GM21526 (cell line): ENCODE data around the gene SMAD5.

Experiments used
- ATAC-seq: cut with Tn5 transposase; IDR thresholded peaks from one replicate; pipeline ENCODE4 v1.9.1; 2021; ENCODE audit warnings: moderate library complexity; ENCODE audit not compliant: unreplicated experiment, low FRiP score

The SMAD5 gene

DNA sequence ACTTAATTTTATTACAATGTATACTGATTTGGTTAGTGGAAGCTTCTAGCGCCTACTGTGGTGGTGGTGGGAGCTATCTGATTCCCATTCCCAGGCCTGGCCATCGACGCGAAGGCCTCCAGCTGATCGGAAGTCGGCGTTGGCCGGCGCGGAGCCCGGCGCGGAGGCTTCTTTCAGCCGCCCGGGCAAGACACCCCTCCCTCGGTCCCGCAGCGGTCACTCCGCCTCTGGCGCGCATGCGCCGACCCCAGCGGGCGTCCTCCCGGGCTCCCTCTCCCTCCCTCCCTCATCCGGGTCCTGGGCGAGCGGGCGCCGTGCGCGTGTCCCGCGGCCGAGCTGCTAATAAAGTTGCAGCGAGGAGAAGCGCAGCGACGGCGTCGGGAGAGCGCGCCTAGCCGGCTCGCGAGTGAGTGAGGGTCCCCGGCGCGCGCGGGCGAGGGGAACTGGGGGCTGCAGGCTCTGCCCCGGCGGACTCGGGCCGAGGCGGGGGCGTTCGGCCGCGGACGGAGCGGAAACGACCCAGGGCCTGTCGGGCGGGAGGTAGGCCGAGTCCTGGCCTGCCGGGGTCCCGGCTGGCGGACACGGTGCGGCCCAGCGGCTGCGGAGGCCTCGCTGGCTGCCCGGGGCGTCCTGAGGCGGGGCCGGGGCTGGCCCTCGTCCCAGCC is at the start of gene SMAD5:
TSS of gene SMAD5 (plus strand) at position 289 of the 665 bp plus-strand sequence. CDS start 20,916 bp downstream, outside the sequence.
- ATAC-seq = peak; percentile 91

DNA sequence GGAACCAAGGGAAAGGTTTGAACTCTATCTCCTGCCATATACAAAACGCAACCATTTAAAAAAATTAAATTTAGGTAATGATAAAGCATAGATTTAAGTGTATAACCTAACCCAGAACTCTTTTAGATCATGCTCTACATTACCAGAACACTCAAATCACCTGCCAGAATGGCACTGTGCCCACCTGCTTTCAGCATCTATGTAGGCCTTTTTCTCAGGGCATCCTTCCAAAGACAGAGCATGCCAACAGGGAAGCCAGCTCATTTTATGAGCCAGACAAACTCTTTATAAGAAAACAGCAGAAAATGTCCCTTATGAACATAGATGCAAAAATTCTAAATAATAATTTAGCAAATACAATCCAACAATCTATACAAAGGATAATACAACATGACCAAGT is 47.9 kb upstream of the SMAD5 start:
- no peak for ATAC-seq

DNA sequence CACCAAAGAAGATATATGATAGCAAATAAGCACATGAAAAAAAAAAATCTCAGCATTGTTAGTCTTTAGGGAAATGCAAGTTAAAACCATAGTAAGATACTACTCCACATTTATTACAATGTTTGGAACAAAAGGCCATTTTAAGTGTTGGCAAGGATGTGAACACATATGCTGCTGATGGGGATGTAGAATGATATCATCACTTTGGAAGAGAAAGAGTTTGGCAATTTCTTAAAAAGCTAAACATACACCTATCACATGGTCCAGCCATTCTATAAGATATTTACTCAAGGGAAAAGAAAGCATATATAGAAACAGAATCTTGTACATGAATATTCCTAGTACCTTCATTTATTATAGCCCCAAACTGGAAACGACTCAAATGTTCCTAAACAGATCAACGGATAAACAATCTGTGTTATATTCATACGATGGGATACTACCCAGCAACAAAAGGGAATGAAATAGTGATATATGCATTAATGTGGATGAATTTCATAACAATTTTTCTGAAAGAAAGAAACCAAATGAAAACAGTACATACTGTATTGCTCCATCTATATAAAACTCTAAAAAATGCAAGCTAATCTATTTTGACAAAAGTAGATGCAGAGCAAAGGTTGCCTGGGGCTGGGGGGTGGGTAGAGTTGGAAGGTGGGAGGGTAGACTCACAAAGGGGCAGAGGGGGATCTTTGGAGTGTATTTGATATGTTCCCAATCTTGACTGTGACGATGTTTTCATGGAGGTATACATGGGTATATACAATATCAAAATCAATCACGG is 45.7 kb upstream of the SMAD5 start:
- ATAC-seq = no peak

DNA sequence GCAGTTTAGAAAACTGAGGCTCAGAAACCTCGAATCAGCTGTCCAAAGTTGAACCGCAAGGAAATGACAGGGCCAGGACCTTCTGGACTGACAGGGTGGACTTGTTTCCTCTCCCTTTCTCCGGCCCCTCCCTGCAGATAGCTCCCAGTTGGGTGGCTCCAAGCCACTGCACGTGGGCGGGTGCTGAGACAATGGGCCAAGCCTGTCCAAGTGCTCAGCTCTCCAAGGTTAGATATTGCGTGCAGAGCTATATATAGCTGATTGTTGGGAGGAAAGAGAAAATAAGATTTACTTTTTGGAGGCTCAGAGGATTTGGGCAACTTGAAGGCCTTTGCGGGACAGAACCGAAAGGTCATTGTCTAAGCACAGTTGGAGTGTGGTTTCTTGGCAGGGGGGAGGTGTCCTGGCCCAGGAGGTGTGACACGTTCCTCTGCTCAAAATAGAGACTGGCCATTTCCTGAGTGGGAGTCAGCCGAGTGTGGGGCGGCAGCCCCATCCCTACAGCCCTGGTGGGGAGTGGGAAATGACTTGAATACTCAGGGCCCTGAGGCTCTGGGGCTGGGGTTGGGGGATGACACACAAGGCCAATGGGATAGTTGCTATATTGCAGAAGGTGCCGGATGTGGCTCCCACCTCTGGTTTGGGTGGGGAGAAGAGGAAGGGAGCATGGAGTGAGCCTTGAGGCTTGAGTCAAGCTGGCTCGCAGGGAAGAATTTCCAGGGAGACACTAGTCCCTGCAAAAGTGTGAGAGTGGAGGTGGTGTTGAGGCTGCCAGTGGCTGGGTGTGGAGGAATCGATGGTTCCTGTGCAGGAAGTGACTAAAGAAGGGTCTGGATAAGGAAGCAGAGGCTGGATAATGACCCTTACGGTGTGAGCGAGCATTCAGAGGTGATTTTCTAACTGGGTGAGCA is 44.4 kb upstream of the SMAD5 start:
- no peak for ATAC-seq

DNA sequence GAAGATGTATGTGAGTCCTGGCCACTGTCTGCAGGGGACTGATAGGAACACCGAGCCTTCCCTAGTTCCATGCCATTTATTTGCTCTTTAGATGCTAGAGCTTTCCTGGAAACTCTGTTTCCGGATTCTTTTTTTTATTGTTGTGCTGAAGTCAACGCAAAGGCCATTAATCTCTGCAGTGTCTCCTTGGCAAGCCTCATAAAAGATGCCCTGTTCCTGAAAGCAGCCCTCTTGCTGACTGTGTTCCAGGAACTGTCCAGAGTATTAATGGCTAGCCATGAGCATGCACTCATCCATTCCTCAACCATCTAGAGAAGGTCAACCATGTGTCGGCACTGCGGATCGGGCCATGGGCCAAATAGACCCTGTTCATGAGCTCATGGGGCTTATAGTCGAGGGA is 42.9 kb upstream of the SMAD5 start:
- ATAC-seq = no peak

DNA sequence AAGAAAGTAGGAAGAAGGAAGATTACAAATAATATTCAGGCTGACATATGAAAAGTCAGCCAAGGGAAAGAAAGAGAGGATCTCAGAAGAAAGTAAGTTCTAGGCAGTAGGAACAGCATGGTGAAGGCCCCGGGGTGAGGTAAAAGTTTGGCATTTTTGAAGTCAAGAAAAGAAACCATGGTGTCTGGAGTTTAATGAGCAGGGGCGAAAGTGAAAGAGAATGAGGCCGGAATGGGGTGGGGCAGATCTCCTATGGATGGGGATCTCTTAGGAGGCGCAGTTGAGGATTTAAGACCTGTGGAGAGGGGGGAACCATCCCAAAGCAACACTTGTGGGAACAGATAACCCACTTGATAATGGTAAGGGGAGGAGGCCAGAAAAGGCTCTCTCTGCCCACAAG is 42.3 kb upstream of the SMAD5 start:
- no peak for ATAC-seq

DNA sequence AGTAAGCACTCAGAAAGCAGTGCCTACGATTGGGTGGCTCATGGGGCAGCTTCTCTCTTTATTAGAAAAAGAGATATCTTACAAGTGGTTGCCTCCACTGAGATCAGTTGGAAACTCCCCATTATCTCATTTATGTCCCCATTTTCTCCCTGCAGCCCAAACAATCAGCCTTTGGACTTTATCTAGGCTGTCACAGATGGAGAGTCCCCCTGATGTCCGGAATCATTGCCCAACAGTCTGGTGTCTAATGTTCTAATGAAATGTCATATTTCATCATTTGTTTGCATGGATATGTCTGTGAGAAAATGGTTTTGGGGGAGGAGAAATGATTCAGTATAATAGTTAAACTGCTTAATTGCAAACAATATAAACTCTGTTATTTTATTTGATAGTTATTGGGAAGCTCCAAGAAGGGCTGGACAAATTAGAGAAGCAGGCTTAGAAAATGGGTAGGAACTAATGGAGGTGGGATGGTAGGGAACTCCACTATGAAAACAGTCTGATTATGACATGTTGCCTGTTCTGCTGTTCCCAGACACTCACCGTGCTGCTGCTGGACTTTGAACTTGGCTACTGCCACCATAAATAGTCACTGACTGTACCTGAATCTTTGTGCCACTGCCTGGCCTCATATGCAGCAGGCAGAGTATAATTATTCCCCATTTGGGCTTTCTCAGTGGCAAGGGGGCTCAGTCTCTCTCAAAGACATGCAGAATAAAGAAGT is 38.3 kb upstream of the SMAD5 start:
- ATAC-seq = no peak

DNA sequence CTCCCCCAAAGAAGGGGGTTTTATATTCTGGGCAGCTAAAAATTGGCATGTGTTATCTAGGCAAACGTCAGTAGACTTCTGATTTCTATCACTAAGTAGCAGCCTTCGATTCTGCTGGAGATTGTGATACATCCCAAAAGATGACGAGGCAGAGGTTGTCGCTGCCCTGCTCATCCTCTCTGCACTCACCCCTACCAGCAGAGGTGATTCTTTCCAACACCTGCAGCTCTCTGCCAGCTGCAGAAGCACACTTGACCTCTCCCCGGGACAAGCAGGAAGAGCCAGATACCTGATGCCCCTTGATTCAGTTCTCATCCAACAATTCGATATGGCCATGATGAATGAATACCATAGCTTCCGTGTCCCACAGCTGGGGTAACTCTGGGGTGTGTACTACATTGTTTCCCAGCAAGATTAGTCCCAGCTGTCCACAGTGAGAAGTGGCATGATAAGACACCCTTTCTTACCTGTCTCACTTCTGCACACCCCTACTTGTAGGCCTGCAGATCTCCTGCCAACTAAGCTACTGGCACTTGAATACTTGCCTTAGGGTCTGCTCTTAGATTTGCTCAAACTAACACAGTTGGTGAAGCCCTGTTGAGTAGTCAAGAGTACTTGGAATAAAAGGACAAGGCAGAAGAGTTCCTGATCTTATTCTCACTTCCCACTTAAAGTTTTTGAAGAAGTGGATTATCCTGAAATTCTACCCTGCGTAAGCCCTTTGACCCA is 37.6 kb upstream of the SMAD5 start:
- ATAC-seq = no peak

DNA sequence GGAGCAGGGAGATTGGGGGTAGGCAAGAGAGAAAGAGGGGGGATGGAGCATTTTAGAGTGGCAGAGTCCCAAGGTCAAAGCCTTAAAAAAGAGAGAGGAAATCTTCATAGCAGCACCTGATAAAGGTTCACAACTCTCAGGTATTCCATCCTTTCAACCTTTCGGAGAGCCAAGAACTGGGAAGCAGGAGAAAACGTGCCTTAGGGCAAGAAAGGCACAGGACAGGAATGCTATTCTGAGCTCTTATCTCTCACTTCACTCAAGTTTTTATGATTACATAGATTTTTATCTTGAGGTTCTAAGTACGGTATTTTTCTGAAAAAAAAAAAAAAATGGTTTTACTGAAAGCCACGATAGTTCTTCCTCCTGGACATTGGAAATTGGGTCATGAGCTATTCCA is 34.5 kb upstream of the SMAD5 start:
- no peak for ATAC-seq

DNA sequence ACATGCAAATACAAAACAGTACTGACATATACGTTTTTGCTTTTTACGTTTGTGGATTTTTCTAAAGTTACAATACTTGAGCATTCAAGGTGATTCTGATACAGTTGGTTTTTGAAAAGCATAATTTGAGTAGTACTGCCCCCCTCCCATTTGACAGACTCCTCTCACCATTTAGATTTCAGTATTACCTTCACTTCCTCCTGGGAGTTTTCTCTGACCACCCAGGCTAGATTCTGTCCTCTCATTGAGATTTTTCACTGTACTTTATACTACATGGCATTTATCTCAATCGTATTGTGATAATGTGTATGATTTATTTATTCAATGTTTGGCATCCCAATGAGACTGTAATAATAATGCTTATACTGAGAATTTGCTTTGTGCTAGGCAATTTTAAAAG is 32.8 kb upstream of the SMAD5 start:
- no peak for ATAC-seq

DNA sequence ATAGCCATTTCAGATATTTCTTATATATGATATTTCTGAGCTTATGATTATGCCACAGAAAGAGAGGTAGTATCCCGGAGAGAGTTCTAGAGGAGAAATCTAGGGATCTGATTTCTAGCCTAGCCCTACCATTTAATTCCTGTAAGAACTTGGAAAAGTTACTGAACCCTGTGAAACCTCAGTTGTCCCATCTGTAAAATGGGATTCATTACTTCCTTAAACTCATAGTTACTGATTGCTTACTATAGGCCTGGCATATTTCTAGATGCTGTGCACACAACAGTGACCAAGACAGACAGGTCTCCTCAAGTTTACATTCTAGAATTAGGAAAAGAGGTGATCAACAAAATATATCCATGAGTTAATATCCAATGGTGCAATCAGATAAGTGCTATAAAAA is 30.8 kb upstream of the SMAD5 start:
- ATAC-seq = no peak

DNA sequence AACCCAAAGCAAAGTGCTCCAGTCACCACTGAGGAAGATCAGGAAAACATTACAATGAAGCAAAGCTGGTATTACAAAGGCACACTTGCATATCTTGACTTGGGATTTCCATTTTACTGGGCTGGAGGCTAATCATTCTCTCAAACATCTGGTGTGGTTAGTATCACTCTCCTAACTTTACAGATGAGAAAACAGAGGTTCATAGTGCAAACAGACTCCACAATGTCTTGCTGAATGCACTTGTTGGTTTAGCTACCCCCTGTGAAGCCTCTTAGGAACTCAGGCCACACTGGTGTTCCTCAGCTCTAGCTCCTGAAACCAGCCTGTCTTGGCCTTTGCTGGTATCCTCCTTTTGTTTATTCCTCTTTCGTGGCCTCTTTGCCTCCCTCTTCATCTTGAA is 29.5 kb upstream of the SMAD5 start:
- ATAC-seq = no peak

DNA sequence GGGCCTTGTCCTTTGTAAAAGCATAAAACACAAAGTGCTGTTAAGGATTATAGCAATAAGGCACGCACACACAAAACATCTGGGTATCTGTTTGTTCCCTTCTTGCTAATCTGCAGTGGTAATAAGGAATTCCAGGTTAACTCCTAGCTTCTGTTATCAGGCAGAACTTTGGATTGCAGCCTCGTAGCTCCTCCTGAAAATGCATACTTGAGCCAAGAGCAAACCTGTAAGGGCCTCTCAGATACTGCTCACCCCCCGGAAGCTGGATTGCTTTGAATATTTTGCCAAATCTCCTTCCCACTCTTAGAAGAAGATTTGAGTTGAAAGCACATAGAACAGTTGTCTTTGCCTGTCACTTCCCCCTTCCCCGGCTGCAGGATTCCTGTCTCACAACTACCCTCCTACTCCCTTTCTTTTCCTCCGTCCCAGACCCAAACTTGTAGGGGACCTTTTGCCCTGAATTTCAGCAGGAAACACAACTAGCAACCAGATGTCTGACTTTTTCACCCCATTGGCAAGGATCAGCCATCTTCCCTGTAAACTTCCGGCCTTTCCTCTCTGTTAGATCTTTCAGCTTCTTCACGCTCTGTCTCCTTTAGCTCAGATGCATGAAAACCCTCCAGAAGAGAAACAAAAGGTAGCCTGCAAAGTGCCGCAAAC is 28.2 kb upstream of the SMAD5 start:
- ATAC-seq = no peak

DNA sequence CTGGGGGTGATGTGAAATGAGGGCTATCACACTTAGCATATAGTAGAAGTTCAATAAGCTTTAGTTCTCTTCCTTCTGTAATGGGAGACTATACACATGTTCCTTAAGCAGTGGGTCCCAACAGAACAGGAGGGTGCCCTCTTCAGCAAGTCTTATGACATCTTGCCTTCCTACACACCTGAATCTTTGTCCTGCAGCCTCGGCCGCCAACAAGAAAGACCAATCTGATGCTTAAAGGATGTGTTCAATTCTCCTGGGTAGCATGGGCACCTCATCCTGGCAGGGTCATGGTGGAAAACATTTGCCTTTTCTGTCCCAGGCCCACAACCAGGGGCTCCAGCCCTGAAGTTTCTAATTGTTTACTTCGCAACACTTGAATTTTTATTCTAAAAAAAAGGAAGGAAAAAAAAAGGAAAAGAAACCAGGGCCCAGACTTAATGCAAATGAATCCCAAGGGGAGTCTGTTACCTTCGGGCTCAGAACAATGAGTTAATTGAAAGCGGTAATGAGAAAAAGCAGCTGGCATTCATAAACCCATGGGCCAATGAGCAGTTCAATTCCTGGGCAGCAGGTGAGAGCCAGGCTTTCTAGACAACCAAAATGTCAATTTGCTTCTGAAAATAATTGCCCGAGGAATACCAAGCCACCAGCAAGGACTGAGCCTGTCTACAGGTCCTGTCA is 26.2 kb upstream of the SMAD5 start:
- ATAC-seq = no peak

DNA sequence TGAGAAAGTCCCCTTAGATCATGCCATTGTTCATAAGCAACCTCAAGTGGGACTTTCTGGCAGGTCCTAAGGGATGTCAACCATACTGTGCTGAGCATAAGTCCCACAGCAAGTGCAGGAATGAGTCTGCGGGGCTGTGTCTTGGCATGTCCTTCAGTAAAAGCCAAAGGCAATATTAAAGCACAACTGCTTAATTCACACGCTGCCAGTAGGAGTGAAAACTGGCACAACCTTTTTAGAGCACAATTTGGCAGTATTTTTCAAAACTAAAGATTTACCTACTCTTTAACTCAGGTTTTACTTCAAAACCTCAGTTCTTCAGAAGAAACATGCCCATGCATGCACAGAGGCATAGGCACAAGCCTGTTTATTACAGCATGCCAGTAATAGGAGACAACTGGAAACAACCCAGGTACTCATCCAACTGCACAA is 24.4 kb upstream of the SMAD5 start:
- ATAC-seq = no peak

DNA sequence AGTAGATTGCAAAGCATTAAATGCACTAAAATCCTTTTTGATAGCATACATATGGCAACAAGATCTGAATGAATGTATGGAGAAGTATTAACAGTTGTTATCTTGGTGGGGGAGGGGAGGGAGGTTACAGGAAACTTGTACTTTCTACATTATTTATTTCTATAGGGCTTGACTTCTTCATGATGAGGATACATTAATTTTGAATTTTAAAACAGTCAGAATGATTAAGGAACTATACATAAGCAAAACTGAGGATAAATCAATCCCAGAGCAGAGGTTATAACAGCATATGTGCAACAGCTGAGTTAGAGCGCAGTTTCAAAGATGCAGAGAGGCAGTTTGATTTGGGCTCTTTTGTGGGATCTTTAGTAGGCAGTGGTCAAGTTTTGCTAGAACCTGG is 23.9 kb upstream of the SMAD5 start:
- ATAC-seq = no peak

DNA sequence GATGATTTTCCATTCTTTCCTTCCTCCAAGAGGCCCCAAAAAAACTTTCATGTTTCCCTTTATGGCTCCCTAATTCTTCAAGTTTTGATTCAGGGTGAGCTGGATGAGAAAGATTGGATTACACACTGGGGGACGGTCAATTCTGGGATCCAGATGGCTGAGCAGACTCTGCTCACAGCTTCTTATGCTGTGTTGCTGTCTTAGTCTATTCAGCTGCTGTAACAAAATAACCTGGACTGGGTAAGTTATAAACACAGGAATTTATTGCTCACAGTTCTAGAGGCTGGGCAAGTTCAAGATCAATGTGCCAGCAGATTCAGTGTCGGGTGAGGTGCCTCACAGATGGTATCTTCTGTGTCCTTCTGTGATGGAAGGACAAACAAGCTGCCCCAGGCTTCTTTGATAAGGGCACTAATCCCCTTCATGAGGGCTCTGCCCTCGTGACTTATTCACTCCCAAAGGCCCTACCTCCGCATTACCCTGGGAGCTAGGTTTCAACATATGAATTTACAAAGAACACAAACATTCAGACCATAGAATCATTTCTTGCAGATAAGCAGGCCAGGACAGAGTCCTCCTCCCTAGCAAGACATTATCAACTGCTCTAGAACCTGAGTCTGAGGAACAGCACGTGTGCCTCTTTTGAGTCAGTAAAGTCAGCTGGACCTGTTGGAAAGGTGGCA is 23.1 kb upstream of the SMAD5 start:
- ATAC-seq = no peak

DNA sequence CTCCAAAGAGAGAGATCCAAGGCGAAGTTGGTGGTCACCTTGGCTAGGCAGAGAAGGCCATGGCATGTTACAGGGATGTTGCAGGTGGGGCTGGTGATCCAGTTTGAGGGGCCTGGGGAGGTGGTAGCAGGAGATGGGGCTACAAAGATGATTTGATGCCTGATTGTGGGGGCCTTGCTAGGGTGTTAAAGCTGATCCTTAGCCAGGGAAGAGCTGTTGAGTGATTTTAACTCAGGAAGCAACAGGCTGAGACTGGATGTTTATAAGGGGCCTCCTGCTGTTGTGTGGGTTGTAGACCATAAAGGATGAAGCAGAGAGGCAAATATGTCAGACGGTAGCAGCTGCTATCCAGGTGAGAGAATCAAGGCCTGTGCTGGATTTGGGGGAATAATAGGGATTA is 19.0 kb upstream of the SMAD5 start:
- ATAC-seq = no peak
